Measurements from ENCODE around the gene FUT2. TPM values are rescaled to one million over a fixed set of nuclear protein-coding genes. Genes with fewer than 3 reads are reported as not detected.

The FUT2 gene
- total RNA-seq, 2 experiments from 2014 or later, result not detected

- DNase-seq (peak; percentile 78), ATAC-seq (ENCODE audit: low read depth) (peak; percentile 93)
- H3K36me3 Mint-ChIP-seq, result no peaks in the 10 kb centered on the region
- no peaks in the 10 kb centered on the region for H3K9me3 Mint-ChIP-seq
- peak overlapping the region; percentile 65 for H3K4me3 Mint-ChIP-seq
- H3K27ac Mint-ChIP-seq, result peak overlapping the region; percentile 92
- H3K4me1 Mint-ChIP-seq, result peaks cover 6% of the 10 kb centered on the region
- POLR2A ChIA-PET, result interaction anchor here (0.5 kb wide), 1 partner anchor 1206 kb away, joined by 3 read pairs; the partner anchor contains the start of gene PNKP
- H3K27me3 Mint-ChIP-seq, result peaks cover 5% of the 10 kb centered on the region
Observed at GRCh38 chr19:48660852-48661710, 34.7 kb upstream of the FUT2 start.

GRCh38 chr19:48661711-48662090 lies 34.1 kb upstream of the FUT2 start:
- peaks cover 6% of the 10 kb centered on the region for H3K4me1 Mint-ChIP-seq
- no peaks in the 10 kb centered on the region for H3K36me3 Mint-ChIP-seq
- POLR2A ChIA-PET, result interaction anchor here (0.5 kb wide), 1 partner anchor 43 kb away, joined by 3 read pairs; no protein-coding TSS in a partner anchor
- no peaks in the 10 kb centered on the region for H3K9me3 Mint-ChIP-seq
- no peak for DNase-seq
- H3K27ac Mint-ChIP-seq, result no peak overlapping the region
- H3K27me3 Mint-ChIP-seq, result peaks cover 5% of the 10 kb centered on the region
- no peak overlapping the region for H3K4me3 Mint-ChIP-seq
- ATAC-seq (ENCODE audit: low read depth), result no peak

GRCh38 chr19:48663667-48664066 lies 32.1 kb upstream of the FUT2 start:
- Mint-ChIP-seq H3K27ac (no peak overlapping the region), H3K4me1 (peaks cover 6% of the 10 kb centered on the region), H3K27me3 (no peaks in the 10 kb centered on the region), H3K9me3 (peaks cover under 1% of the 10 kb centered on the region), H3K36me3 (no peaks in the 10 kb centered on the region), H3K4me3 (no peak overlapping the region)
- POLR2A ChIA-PET, result no interaction called here
- ATAC-seq (ENCODE audit: low read depth) (no peak), DNase-seq (no peak)

- Mint-ChIP-seq H3K27me3 (no peaks in the 10 kb centered on the region), H3K9me3 (peaks cover 3% of the 10 kb centered on the region), H3K4me1 (peaks cover 8% of the 10 kb centered on the region), H3K36me3 (peaks cover 2% of the 10 kb centered on the region), H3K27ac (no peak overlapping the region), H3K4me3 (no peak overlapping the region)
- POLR2A ChIA-PET, result no interaction called here
- DNase-seq (no peak), ATAC-seq (ENCODE audit: low read depth) (no peak)
Observed at GRCh38 chr19:48664476-48664875, 31.3 kb upstream of the FUT2 start.

- DNase-seq, result no peak
- POLR2A ChIA-PET, result no interaction called here
- H3K36me3 Mint-ChIP-seq, result peaks cover 2% of the 10 kb centered on the region
- peaks cover 6% of the 10 kb centered on the region for H3K4me1 Mint-ChIP-seq
- no peak overlapping the region for H3K4me3 Mint-ChIP-seq
- peaks cover 9% of the 10 kb centered on the region for H3K9me3 Mint-ChIP-seq
- H3K27ac Mint-ChIP-seq, result no peak overlapping the region
- ATAC-seq (ENCODE audit: low read depth), result no peak
- H3K27me3 Mint-ChIP-seq, result no peaks in the 10 kb centered on the region
Observed at GRCh38 chr19:48665786-48666185, 30.0 kb upstream of the FUT2 start.

GRCh38 chr19:48668332-48668731 lies 27.4 kb upstream of the FUT2 start:
- peaks cover 2% of the 10 kb centered on the region for H3K36me3 Mint-ChIP-seq
- DNase-seq, result no peak
- no peak for ATAC-seq (ENCODE audit: low read depth)
- POLR2A ChIA-PET, result no interaction called here
- peaks cover 9% of the 10 kb centered on the region for H3K9me3 Mint-ChIP-seq
- H3K27me3 Mint-ChIP-seq, result no peaks in the 10 kb centered on the region
- H3K27ac Mint-ChIP-seq, result no peak overlapping the region
- H3K4me3 Mint-ChIP-seq, result no peak overlapping the region
- peaks cover 2% of the 10 kb centered on the region for H3K4me1 Mint-ChIP-seq

- Mint-ChIP-seq H3K4me1 (peaks cover 2% of the 10 kb centered on the region), H3K9me3 (peaks cover 9% of the 10 kb centered on the region), H3K4me3 (no peak overlapping the region), H3K27ac (peak overlapping the region; percentile 62), H3K27me3 (no peaks in the 10 kb centered on the region), H3K36me3 (peaks cover 2% of the 10 kb centered on the region)
- DNase-seq (no peak), ATAC-seq (ENCODE audit: low read depth) (no peak)
- POLR2A ChIA-PET, result no interaction called here
Observed at GRCh38 chr19:48668761-48669160, 27.0 kb upstream of the FUT2 start.

- H3K27ac Mint-ChIP-seq, result peak overlapping the region; percentile 51
- H3K4me1 Mint-ChIP-seq, result peaks cover 3% of the 10 kb centered on the region
- DNase-seq, result no peak
- H3K9me3 Mint-ChIP-seq, result peaks cover 9% of the 10 kb centered on the region
- POLR2A ChIA-PET, result no interaction called here
- H3K36me3 Mint-ChIP-seq, result peaks cover 2% of the 10 kb centered on the region
- no peaks in the 10 kb centered on the region for H3K27me3 Mint-ChIP-seq
- ATAC-seq (ENCODE audit: low read depth), result no peak
- H3K4me3 Mint-ChIP-seq, result no peak overlapping the region
Observed at GRCh38 chr19:48669903-48670668, 25.7 kb upstream of the FUT2 start.

GRCh38 chr19:48670699-48671445 lies 24.9 kb upstream of the FUT2 start:
- Mint-ChIP-seq H3K36me3 (peaks cover 2% of the 10 kb centered on the region), H3K4me3 (no peak overlapping the region), H3K4me1 (peaks cover 7% of the 10 kb centered on the region), H3K27me3 (no peaks in the 10 kb centered on the region), H3K27ac (no peak overlapping the region), H3K9me3 (peaks cover 9% of the 10 kb centered on the region)
- DNase-seq (no peak), ATAC-seq (ENCODE audit: low read depth) (no peak)
- POLR2A ChIA-PET, result no interaction called here

GRCh38 chr19:48671446-48671995 lies 24.2 kb upstream of the FUT2 start:
- peaks cover 7% of the 10 kb centered on the region for H3K4me1 Mint-ChIP-seq
- peaks cover 2% of the 10 kb centered on the region for H3K27me3 Mint-ChIP-seq
- ATAC-seq (ENCODE audit: low read depth), result no peak
- H3K4me3 Mint-ChIP-seq, result no peak overlapping the region
- peaks cover 9% of the 10 kb centered on the region for H3K9me3 Mint-ChIP-seq
- POLR2A ChIA-PET, result no interaction called here
- H3K27ac Mint-ChIP-seq, result no peak overlapping the region
- DNase-seq, result no peak
- peaks cover 2% of the 10 kb centered on the region for H3K36me3 Mint-ChIP-seq

GRCh38 chr19:48672994-48673393 lies 22.8 kb upstream of the FUT2 start, which contains the start of gene NTN5:
Gene NTN5, minus strand, starts transcription at chr19:48673017. Its CDS starts 2,031 bp downstream, at chr19:48670986.
- Mint-ChIP-seq H3K36me3 (peaks cover 2% of the 10 kb centered on the region), H3K27me3 (peaks cover 3% of the 10 kb centered on the region), H3K9me3 (peaks cover 9% of the 10 kb centered on the region), H3K4me3 (no peak within 1 kb of the TSS), H3K4me1 (peaks cover 7% of the 10 kb centered on the region), H3K27ac (no peak within 1 kb of the TSS)
- POLR2A ChIA-PET, result no interaction called here
- DNase-seq, result no peak
- ATAC-seq (ENCODE audit: low read depth), result no peak

GRCh38 chr19:48673436-48674100 lies 22.2 kb upstream of the FUT2 start:
- POLR2A ChIA-PET, result interaction anchor here (2.4 kb wide), 1 partner anchor 28 kb away, joined by 10 read pairs; the partner anchor contains the start of gene CA11
- peaks cover 2% of the 10 kb centered on the region for H3K36me3 Mint-ChIP-seq
- H3K27me3 Mint-ChIP-seq, result peaks cover 3% of the 10 kb centered on the region

More at GRCh38 chr19:48673436-48674100, 22.2 kb upstream of the FUT2 start:
- ATAC-seq (ENCODE audit: low read depth), result no peak
- Mint-ChIP-seq H3K27ac (no peak overlapping the region), H3K4me1 (peaks cover 7% of the 10 kb centered on the region), H3K4me3 (no peak overlapping the region), H3K9me3 (peaks cover 9% of the 10 kb centered on the region)
- DNase-seq, result no peak
